HepG2 (cell line): ENCODE results near the gene PRKAR1A. TPM values are rescaled to one million over a fixed set of nuclear protein-coding genes. Genes with fewer than 3 reads are reported as not detected.
A peak's percentile ranks its signal among the peaks of the same experiment; 100 is the strongest.

Experiments
- BCL3 ChIP-seq: sonication (generic); formaldehyde crosslinking; IDR thresholded peaks from 2 replicates; pipeline ENCODE4 v1.5.1; 2020; ENCODE audit warnings: mild to moderate bottlenecking, missing genetic modification reagents, moderate library complexity
- DR1 ChIP-seq: sonication (generic); formaldehyde crosslinking; IDR thresholded peaks from 2 replicates; pipeline ENCODE4 v1.8.0; 2021; ENCODE audit warnings: mild to moderate bottlenecking, missing genetic modification reagents, inconsistent platforms
- HMGXB4 ChIP-seq, 2 experiments: sonication (generic) in 1 of 2; formaldehyde crosslinking in 1 of 2; IDR thresholded peaks; 2 replicates each; pipeline versions ENCODE4 v1.4.0 to v1.6.1; 2018 to 2020; ENCODE audit warnings: missing genetic modification reagents in 2 of 2, borderline replicate concordance in 1 of 2, low read depth in 1 of 2, mild to moderate bottlenecking in 1 of 2, missing biosample characterization in 1 of 2
- HNRNPK ChIP-seq: fragments of 200-400 bp; formaldehyde crosslinking; IDR thresholded peaks from 2 replicates; pipeline ENCODE4 v1.6.1; 2018; ENCODE audit warnings: low read length, low read depth, moderate library complexity, mild to moderate bottlenecking; ENCODE audit not compliant: poor library complexity, severe bottlenecking
- LCORL ChIP-seq, 2 experiments: fragments of 450-650 bp in 1 of 2; sonication (generic) in 1 of 2; formaldehyde crosslinking in 1 of 2; IDR thresholded peaks; 2 replicates each; pipeline versions ENCODE4 v1.5.0 to v1.6.1; 2017 to 2020; ENCODE audit warnings: antibody characterized with exemption in 1 of 2, missing genetic modification reagents in 1 of 2
- MYC ChIP-seq: sonication (generic); formaldehyde crosslinking; IDR thresholded peaks from 2 replicates; pipeline ENCODE4 v1.9.0; 2021; ENCODE audit warnings: missing genetic modification reagents, borderline replicate concordance
- SMC3 ChIP-seq: IDR thresholded peaks from 2 replicates; pipeline ENCODE4 v1.6.1; 2011; ENCODE audit warnings: low read length, improper control_type of control experiment
- ZNF318 ChIP-seq: sonication (generic); formaldehyde crosslinking; IDR thresholded peaks from 2 replicates; pipeline ENCODE4 v1.4.0; 2020; ENCODE audit warnings: mild to moderate bottlenecking, missing genetic modification reagents
- ZNF530 ChIP-seq: sonication (generic); formaldehyde crosslinking; IDR thresholded peaks from 2 replicates; pipeline ENCODE4 v1.5.0; 2020; ENCODE audit warnings: low read depth, mild to moderate bottlenecking, missing genetic modification reagents
- ZNF605 ChIP-seq: sonication (generic); formaldehyde crosslinking; IDR thresholded peaks from 2 replicates; pipeline ENCODE4 v1.8.0; 2022; ENCODE audit warnings: mild to moderate bottlenecking, missing genetic modification reagents
- ZSCAN31 ChIP-seq: sonication (generic); formaldehyde crosslinking; IDR thresholded peaks from 2 replicates; pipeline ENCODE4 v1.5.0; 2020; ENCODE audit warnings: low read depth, mild to moderate bottlenecking, missing genetic modification reagents
- ZUFSP ChIP-seq: sonication (generic); formaldehyde crosslinking; IDR thresholded peaks from 2 replicates; pipeline ENCODE4 v1.9.0; 2021; ENCODE audit warnings: missing genetic modification reagents, mild to moderate bottlenecking, borderline replicate concordance
- ZZZ3 ChIP-seq: sonication (generic); formaldehyde crosslinking; IDR thresholded peaks from 2 replicates; pipeline ENCODE4 v1.4.0; 2020; ENCODE audit warnings: missing genetic modification reagents, mild to moderate bottlenecking, borderline replicate concordance
- polyA plus RNA-seq, 8 experiments: library from polyadenylated mRNA; depleted of rRNA in 3 of 8; stranded (reverse) in 7 of 8; unstranded in 1 of 8; fragments of >200 nt; fragmentation: Illumina TruSeq in 4 of 8; extraction: Trizol in 4 of 8; gene quantifications; 2 replicates each; pipeline versions ENCODE4 v1.2.1 to v1.2.3, GENCODE V29; 2011 to 2016; ENCODE audit warnings: low read depth in 4 of 8, missing spikeins in 1 of 8, mixed read lengths in 1 of 8; ENCODE audit not compliant: insufficient read depth in 1 of 8
- total RNA-seq, 5 experiments: library from RNA; depleted of rRNA; stranded (reverse); fragments of >200 nt; fragmentation: Illumina TruSeq; extraction: Trizol; gene quantifications; 2 replicates each; pipeline ENCODE4 v1.2.3, GENCODE V29; 2016; ENCODE audit warnings: low read depth in 1 of 5

The PRKAR1A gene
- total and polyA plus RNA-seq, 2 of the 13 experiments (the other 11 are each of a cell fraction or from before 2014, with no cell fraction given), result 265 to 266 TPM

- TF ChIP-seq MYC (CRISPR knock-in tag) (peak; percentile 59; the same call in 1 of the 2 replicates), ZNF318 (CRISPR knock-in tag) (no peak), HNRNPK (no peak), HMGXB4 (CRISPR knock-in tag; IDR thresholded peaks at IDR 0.05; ENCODE audit: borderline replicate concordance in 1 of 2, low read depth in 1 of 2) (peak; percentile 29 to 43; a peak in 2 of 4 replicates), ZUFSP (CRISPR knock-in tag) (no peak), BCL3 (no peak), ZZZ3 (CRISPR knock-in tag) (no peak), ZNF530 (CRISPR knock-in tag) (no peak), ZNF605 (CRISPR knock-in tag) (peak; percentile 81), ZSCAN31 (CRISPR knock-in tag) (no peak), SMC3 (no peak), DR1 (no peak), LCORL (IDR thresholded peaks at IDR 0.05) (no peak), LCORL (CRISPR knock-in tag; IDR thresholded peaks at IDR 0.05) (peak; percentile 53; the same call in 1 of the 2 replicates)
Observed at GRCh38 chr17:68509141-68510057, 2.8 kb upstream of the PRKAR1A start (continued).
